GM04503 (cell line): ENCODE data around the gene RIN3.

Experiments used
- DNase-seq: peaks from one replicate; pipeline ENCODE4 v3.0.0-alpha.2; 2012; ENCODE audit warnings: low read depth

RIN3 gene

DNA sequence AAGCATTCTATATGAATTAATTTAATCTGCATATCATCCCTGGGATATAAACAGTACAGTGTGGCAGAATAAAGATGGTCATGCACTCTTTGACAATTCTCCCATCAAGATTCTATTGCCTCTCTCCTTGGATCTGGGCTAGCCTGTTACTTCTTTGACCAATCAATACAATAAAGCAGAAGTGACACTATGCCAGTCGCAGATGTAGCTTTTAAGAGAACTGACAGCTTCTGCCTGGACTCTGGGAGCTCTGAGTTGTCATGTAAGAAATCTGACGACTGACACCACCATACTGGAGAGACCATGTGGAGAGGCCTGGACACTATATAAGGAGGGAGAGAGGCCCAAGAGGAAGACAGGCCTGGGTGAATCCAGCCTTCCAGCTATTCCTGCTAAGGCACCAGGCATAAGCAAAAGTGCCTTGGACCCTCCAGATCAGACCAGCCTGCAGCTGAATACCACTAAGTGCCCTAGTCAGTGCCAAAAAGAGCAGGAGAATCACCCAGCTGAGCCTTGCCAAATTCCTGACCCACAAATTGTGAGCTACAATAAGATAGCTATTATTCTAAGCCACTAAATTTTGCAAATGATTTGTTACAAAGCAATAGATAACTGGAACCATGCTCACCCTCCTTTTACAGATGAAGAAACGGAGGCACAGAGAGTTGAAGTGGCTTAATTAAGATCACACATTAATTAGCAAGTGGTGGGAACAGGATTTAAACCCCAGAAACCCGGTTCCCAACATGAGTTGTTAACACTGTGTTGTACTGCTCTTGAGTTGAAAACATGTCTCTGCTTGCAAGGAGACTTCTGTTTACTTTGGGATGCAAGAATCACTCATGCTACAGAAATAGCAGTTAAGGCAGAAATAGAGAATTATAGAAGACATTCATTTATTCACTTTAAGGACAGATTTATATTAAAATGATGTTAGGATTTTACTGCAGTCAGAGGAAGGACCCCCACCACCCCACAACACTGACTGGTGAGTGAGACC, 84.6 kb downstream of the RIN3 start:
- no peak for DNase-seq

DNA sequence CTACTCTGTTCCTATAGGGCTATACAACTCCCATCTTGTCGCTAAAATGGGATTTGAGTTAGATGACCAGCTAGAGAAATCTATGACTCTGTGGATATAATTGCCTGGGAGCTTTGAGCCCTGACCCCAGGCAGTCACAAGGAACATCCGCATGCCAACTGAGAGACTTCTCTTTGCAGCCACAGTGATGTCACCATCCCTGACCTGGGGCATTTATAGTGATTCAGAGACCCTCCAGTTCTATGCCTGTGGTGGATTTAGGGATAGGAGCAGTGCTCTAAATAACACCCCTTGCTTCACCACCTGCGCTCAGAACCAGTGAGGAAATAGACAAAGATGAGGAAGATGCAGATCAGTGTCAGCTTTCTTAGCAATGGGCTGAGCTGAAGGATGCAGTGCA, 86.2 kb downstream of the RIN3 start:
- no peak for DNase-seq

DNA sequence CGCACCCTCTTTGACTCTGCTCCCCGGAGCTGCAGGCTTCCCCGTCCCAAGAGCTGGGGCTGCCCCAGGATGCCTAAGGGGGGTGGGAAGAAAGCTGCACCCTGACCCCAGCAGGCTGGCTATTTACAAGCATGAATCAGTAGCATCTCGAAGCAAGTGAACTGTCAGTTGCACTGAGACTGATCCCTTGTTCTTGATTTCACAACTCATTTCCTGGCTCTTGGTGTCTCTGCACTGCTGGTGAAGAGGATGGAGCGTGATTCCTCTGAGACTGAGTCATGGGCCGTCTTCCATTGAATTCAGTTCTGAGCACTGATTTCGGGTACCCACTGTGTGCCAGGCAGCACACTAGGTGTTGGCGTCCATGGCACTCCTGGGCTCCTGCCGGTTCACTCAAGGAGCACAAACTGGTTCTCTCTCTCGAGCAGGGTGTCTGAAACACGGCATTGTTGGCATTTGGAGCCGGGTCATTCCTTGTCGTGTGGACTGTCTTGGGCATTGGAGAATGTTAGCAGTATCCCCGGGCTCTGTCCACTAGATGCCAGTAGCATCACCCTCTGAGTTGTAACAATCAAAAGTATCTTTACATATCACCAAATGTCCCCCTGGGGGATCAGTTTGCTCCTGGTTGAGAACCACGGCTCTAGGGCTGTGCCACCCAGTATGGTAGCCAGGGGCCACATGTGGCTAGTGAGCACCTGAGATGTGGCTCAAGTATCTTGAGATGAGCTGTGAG, 86.9 kb downstream of the RIN3 start:
- DNase-seq = peak; percentile 77

DNA sequence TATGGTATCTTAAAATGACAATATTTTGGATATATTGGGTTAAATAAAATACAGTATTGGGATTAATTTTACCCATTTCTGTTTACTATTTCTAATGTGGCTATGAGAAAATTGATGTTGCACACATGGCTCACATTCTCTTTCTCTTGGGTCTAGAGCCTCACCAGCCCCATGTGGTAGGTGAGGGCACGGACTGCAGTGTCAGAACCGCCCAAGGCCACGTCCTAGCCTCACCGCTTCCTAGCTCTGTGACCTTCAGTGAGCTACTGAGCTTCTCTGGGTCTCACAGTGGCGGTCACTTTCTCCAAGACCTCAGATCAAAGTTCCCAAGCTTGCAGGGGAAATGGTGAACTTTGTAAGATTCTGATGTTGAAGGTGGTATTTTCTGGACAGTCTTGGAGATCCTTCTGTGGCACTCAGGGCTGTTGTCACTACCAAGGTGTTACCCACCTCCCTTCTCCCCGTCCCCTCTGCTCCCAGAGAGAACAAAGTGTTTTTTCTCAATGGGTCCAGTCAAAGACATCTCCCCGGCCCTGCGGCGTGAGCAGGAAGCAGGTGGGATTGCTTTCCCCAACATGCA, 87.6 kb downstream of the RIN3 start:
- no peak for DNase-seq

DNA sequence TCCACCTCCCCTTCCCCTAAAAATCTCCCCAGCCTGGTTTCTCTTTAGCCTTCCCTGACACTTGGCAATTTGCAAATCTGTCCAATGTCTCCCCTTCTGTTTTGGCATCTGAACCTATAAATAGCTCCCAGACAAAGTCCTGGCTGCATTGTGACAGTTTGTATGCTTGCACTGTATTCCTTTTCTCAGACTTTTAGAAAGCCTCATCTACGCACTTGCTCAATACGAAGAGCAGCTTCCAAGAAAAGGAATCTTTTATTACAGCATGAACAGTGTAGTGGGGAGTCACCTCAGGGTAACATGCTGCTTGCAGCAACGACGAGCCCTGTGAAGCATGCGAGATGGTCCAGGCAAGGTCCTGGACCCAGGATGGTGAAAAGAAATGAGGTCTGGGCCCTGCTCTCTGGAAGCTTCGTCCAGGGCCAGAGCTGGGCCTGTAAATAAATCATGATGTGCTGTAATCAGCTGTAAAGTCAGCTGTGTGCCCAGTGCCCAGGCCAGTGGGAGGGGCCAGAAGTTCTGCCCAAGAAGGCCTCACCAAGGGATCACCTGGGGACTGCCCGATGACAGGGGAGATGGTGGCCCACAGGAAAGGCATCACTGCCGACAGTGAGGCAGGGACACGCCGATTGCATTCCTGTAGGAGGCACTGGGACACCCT, 88.3 kb downstream of the RIN3 start:
- DNase-seq = no peak

DNA sequence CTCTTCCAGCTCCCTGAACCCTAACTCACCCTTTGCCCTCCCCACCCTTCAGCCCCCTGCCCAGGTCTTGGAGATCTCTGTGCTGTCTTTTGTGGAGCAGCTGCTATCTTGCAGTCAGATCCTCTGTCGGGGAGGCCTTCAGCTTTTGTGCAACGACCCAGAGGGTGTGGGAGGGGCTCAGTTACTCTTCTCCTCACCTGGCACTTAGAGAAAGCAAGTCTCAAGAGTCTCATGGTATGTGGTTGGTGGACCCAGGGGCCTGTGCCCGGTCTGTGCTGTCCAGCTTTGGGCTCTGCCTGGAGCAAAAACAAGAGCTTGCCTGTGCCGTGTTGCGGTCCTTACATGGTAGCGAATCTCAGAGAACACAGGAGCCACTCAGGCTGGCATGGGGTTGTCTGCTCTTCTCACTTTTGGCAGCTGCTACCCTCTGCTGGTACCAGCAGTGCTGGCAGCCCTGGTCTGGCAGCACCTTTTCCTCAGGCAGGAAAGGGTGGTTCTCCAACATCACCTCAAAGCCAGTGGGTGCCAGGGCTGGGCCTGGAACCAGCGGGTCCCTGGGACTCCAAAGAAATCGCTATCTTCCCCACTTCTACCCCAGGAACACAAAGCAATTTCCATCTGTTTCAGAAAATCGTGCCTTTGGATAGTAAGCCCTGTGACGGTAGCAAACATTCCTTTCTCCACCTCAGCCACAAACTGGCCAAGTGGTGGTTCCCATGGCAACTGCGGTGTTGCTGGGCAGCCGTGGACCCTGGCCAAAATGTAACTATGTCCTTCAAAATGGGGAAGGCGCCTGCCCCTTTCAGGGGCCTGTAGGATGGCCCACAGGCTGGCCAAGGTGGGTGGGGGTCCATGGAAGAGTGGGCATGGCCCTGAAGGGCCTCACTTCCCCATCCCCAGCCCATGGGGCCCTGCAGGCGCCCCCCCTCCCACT, 90.0 kb downstream of the RIN3 start:
- peak; percentile 38 for DNase-seq

DNA sequence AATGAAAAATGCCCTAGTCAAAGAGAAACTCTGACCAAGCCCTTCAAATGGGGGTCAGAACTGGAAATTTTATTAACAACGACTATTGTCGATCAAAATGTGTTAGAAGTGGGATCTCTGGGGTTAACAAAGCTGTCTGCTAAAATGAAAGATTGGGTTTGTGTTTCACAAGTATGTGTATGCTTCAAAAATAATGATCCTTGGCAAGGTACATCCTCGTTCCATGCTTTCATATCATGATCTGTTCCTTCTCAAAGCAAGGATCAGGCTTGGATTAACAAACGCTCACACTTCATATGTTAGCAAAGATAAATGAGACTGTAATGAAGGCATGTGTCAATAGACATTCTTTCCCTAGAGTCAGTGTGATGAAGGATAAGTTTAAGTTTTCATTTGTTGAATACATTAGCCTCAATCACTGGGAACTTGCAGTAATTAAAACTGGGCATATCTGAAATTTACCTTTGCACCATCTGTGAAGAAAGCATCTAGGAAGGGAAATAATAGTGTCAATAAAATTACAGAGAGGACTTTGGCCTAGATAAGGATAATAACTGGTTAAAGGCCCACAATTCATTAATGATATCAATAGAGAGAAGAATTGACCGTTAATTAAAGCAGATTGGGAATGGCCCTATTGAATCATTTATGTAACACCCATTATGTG, 91.8 kb downstream of the RIN3 start:
- DNase-seq = no peak

DNA sequence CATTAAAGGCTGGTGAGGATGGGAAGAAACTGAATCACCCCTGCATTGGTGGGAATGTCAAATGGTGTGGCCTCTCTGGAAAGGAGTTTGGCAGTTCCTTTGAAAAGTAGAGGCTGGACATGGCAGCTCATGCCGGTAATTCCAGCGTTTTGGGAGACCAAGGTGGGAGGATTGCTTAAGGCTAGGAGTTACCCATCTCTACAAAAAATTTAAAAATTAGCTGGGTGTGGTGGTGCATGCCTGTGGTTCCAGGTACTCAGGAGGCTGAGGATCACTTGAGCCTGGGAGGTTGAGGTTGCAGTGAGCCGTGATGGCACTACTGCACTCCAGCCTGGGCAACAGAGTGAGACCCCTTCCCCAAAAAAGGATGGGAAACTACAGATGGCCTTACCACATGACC, 93.7 kb downstream of the RIN3 start:
- no peak for DNase-seq

DNA sequence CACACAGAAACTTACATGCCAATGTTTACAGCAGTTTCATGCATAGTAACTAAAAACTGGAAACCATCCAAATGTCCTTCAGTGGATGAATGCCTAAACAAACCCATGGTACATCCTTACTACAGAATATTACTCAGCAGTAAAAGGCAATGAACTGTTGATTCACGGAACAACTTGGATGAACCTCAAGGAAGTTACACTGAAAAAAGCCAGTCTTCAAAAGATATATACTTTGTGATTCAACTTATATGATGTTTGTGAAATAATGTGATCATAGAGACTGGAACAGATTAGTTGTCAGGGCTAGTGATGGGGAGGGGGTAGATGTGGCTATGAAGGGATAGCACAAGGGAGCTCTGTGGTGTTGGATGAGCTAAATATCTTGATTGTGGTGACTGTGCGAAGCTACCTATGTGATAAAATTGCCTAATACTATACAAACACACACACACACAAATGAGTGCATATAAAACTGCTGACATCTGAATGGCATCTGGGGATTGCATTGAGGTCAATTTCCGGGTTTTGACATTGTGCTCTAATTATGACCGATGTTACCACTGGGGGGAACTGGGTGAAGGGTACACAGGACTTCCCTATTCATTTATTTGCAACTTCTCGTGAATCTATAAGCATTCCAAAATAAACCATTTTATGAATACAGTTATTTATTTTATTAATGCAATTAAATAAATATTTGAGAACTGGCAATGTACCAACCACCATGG, 94.3 kb downstream of the RIN3 start:
- DNase-seq = peak; percentile 65

DNA sequence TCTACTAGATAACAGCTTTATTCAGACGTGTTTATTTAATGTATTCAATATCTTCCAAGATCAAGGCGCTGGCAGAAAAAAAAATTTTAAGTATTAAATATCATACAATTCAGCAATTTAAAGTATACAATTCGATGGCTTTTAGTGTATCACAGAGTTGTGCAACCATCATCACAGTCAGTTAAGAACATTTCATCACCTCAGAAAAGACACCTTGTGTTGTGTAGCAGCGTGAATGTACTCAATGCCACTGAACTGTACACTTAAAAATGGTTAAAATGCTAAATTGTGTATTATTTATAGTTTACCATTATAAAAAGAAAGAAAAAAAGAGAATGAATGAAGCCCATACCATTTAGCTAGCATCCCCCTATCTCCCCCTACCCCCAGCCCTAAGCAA, 96.4 kb downstream of the RIN3 start:
- DNase-seq = no peak

DNA sequence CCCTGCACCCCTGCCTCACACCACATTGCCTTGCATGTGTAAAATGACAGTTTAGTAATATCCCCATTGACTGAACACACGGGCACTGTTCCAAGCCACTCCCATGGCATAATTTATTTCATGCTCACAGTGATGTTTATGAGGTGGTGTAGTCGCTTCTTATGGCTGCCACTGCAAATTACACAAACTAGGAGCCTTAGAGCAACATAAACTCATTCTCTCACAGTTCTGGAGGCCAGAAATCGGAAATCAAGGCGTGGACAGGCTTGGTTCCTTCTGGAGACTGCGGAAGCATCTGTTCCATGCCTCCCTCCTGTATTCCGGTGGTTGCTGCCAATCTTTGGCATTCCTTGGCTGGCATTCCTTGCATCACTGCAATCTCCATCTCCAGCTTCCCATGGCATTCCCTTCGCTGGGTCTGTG, 97.3 kb downstream of the RIN3 start:
- DNase-seq = no peak

DNA sequence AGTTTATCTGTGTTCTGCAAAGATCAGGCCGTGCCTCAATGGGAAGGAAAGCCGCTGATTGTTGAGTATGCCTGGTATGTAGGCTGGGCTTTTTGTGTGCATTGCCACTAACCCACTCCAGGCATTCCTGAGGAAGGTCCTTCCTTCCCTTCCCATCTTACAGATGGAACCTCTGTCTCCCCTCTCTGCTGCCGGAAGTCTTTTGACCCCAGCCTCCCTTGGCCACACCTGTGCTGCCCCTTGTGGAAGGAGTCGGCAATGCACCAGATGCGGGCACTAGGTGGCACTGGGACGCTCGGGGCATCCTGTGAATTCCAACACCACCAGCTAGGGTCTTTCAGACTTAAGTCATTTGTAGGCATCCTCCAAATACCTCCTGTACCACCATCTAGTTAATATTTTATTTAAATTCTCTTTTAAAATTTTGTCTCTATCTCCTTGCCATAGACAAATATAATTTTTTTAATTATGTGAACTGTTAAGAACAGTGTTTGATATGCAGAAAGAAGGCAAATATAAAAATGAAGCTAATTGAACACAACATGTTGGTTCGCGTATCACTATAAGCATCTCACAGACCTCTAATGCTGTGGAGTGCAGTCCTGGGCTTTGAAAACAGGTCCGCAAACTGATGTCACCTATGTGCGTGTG, 99.6 kb downstream of the RIN3 start:
- DNase-seq = no peak

DNA sequence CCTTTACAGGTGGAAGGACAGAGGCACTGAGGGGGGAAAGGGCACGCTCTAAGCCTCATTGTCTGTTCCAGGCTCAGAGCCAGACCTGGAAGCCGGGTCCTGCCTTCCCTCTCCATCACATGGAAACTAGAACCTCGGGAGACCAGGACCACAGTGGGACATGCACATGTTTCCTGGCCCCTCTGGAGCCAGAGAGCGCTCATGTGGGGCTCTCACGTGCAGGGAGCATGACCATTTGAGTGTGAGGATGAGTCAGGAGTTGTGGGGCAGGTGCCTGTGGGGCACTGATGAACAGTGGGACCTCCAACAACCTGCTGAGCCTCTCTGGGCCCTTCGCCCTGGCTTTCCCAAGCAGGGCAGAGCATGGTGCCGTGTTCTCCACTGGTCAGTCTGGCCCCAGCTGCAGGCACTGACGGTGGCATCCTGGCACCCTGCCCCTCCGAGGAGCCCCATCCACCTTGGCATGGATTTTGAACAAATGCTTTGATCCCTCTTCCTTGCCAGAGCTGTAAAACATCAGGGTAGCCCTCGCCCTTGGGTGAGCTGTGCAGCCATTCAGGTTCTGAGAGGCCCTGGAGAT, 100.2 kb downstream of the RIN3 start:
- no peak for DNase-seq

DNA sequence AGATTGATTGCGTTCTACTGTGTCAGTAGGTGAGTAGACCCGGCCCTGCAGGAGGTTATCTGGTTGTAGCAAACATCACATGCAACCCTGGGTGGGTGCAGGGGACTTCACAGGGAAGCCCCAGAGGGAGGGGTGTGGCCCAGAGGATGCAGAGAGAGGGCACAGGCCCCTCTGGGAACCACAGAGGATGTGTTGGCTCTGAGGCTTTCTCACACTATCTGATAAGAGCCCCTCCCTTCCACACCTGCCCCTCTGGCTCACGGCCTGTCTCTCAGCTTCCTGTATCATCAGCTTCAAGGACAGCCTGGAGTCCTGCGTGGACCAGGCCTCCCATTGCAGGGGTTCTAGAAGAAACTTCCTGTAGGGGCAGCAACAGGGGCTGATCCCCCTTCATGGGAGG, 101.9 kb downstream of the RIN3 start:
- no peak for DNase-seq

DNA sequence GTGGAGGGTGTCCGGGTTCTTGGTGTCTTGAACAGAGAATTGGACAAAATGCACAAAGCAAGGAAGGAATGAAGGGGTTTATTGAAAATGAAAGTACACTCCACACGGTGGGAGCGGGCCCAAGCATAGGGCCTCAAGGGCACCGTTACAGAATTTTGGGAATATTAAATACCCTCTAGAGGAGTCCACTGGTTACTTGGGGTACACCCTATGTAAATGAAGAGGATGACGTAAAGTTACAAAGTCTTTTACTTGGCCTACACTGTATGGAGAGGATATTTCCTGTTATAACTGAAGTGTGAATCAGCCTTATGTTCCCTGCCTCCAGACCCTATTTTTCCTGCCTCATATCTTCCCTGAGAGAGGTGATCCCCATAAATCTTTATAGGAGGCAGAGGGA, 102.6 kb downstream of the RIN3 start:
- no peak for DNase-seq

DNA sequence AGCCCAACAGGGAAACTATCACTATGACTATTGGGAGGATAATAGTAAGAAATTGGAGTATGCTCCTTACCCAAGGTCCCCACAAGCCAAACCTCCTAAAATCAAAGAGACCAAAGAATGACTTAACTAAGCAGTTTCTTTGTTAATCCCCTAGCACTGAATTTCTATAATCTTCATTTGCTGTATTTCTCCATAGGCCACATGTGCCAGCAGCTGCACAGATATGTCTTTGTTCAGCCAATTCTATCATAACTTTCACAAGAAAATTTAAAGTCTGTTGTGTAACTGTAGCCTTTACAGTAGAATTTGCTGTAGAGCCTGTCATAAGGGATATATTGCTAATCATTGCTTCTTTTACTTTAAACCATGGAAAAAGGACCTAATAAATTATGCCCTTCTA, 104.0 kb downstream of the RIN3 start:
- no peak for DNase-seq

DNA sequence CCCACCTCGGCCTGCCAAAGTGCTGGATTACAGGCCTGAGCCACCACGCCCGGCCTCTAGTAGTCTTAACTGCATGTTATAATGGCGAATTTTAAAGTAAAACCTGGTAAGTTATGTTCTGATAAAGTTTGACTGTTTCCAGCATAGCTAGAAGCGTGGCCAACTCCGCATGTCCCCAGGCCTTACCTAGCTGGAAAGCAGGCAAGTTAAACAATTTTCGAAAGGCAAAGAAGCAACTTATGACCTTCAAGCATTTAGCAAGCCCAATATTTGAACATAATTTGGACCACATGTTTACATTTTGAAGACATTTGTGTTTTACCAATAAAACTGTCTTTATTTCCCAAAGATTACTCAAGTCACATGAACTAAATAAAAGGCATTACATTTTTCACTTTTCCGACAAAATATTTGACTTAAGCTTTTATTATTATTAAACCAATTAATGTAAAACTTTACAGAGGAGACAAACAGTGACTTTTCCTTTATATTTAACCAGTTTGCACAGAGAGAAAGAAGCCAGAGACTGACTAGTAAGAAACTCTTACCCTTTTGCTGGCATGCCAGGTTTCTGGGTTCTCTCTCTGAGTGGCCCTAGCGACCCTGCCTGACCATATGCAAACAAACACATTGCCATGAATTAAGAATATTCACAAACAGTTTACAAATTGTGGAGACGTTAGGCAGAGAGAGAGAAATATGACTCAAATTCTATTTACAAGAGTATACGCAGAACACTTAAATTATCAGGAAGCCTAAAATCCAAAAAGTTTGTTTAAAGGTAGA, 106.3 kb downstream of the RIN3 start:
- no peak for DNase-seq

DNA sequence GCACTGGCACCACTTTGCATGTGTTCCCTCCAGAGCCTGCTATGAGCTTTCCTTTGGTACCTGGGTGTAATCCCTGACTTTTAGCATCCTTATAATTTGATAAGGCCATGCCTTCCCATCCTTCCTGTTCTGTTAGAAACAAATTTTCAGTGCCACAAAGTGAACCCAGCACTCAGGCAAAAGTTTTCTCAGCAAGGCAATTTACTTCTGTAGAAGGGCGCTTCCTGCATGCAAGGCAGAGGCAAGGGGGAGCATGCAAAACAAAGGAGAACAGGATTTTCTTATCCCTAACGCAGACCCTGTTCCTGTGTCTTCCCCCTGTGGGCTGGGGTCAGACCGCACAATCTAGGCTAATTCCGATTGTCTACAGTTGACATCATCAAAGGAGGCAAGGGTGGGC, 108.7 kb downstream of the RIN3 start:
- no peak for DNase-seq
